H1 (cell line): Measurements from ENCODE around the gene BAD. TPM values are rescaled to one million over a fixed set of nuclear protein-coding genes. Genes with fewer than 3 reads are reported as not detected.

Source experiments
- CTCF ChIA-PET: fragments of 300-600 bp; sonication (Branson Sonifier 250); formaldehyde crosslinking; loops from one replicate; lab custom pipeline; 2021; ENCODE audit not compliant: partially characterized antibody; lab: Charles Lee
- POLR2A ChIA-PET: fragments of 300-600 bp; sonication (Branson Sonifier 250); formaldehyde crosslinking; loops from one replicate; lab custom pipeline; 2021; ENCODE audit warnings: inconsistent platforms; ENCODE audit not compliant: partially characterized antibody; lab: Charles Lee
- DNase-seq, 2 experiments: peaks; one replicate each; pipeline versions ENCODE4 v3.0.0 to v3.0.0-alpha.2; 2010 to 2022; ENCODE audit warnings: low spot score in 2 of 2, low read depth in 1 of 2, mixed read lengths in 1 of 2
- FAIRE-seq: peaks from 2 replicates; lab custom pipeline; 2011; peaks lifted over from hg19 to GRCh38; lab: Jason Lieb, UNC
- H2AFZ ChIP-seq: 2 replicates; pipeline ENCODE4 v1.8.1; 2012; ENCODE audit warnings: low read length, inconsistent platforms
- H2AK5ac ChIP-seq: 2 replicates; pipeline ENCODE4 v1.6.1; 2013; ENCODE audit warnings: low read depth, low read length
- H2BK120ac ChIP-seq: replicated peaks from 2 replicates; pipeline ENCODE3; 2013; ENCODE audit warnings: low read depth, low read length, inconsistent platforms
- H2BK12ac ChIP-seq: 2 replicates; pipeline ENCODE4 v1.6.1; 2013; ENCODE audit warnings: low read depth, low read length
- H2BK15ac ChIP-seq: 2 replicates; pipeline ENCODE4 v1.6.1; 2013; ENCODE audit warnings: low read length
- H2BK20ac ChIP-seq: 2 replicates; pipeline ENCODE4 v1.6.1; 2013; ENCODE audit warnings: low read length
- H2BK5ac ChIP-seq: 2 replicates; pipeline ENCODE4 v1.6.1; 2013; ENCODE audit warnings: low read depth, low read length
- H3K14ac ChIP-seq: 2 replicates; pipeline ENCODE4 v1.6.1; 2013; ENCODE audit warnings: inconsistent platforms; ENCODE audit not compliant: insufficient read length
- H3K18ac ChIP-seq: 2 replicates; pipeline ENCODE4 v1.6.1; 2013; ENCODE audit warnings: low read length; ENCODE audit errors: extremely low read depth
- H3K23ac ChIP-seq: 2 replicates; pipeline ENCODE4 v1.6.1; 2013; ENCODE audit warnings: inconsistent platforms; ENCODE audit not compliant: insufficient read length
- H3K23me2 ChIP-seq: 2 replicates; pipeline ENCODE4 v1.6.1; 2013; ENCODE audit warnings: low read depth, low read length
- H3K27ac ChIP-seq: 2 replicates; pipeline ENCODE4 v1.6.1; 2011; ENCODE audit warnings: low read depth, low read length, inconsistent platforms
- H3K27me3 ChIP-seq, 4 experiments: replicated peaks in 1 of 4; 1 replicate in 1 of 4; 2 replicates in 3 of 4; pipeline versions ENCODE4 v1.6.1 to v1.8.1; 2011 to 2013; ENCODE audit warnings: low read length in 3 of 4, mild to moderate bottlenecking in 3 of 4, inconsistent platforms in 2 of 4, mixed read lengths in 2 of 4, moderate library complexity in 1 of 4; ENCODE audit not compliant: control insufficient read depth in 3 of 4, insufficient read depth in 3 of 4; ENCODE audit errors: extremely low read depth in 1 of 4
- H3K36me3 ChIP-seq, 4 experiments: 2 replicates each; pipeline versions ENCODE4 v1.6.1 to v1.8.1; 2011 to 2013; ENCODE audit warnings: mild to moderate bottlenecking in 4 of 4, low read length in 3 of 4, moderate library complexity in 2 of 4, control low read depth in 1 of 4, inconsistent platforms in 1 of 4; ENCODE audit not compliant: insufficient read depth in 4 of 4, control insufficient read depth in 2 of 4
- H3K4ac ChIP-seq: replicated peaks from 2 replicates; pipeline ENCODE3; 2013; ENCODE audit warnings: low read length, low read depth, mixed read lengths, inconsistent platforms; ENCODE audit not compliant: insufficient read length
- H3K4me1 ChIP-seq, 4 experiments: replicated peaks in 1 of 4; 1 replicate in 1 of 4; 2 replicates in 3 of 4; pipeline versions ENCODE4 v1.6.1 to v1.8.1; 2011 to 2013; ENCODE audit warnings: low read length in 3 of 4, inconsistent platforms in 2 of 4, mixed read lengths in 1 of 4; ENCODE audit not compliant: insufficient read depth in 4 of 4, control insufficient read depth in 3 of 4
- H3K4me2 ChIP-seq, 2 experiments: 2 replicates each; pipeline versions ENCODE4 v1.6.1 to v1.8.1; 2011 to 2013; ENCODE audit warnings: low read depth in 2 of 2, low read length in 2 of 2, control low read depth in 1 of 2, inconsistent platforms in 1 of 2, mild to moderate bottlenecking in 1 of 2; ENCODE audit not compliant: insufficient read depth in 1 of 2
- H3K4me3 ChIP-seq, 4 experiments: fragments of 200-600, 300-600 bp in 1 of 4; sonication (generic), shearing (Covaris generic), sonication (Bioruptor Twin) in 1 of 4; 2 replicates each; pipeline versions ENCODE4 v1.5.1 to v1.8.1; 2011 to 2016; ENCODE audit warnings: low read length in 4 of 4, low read depth in 3 of 4, control low read depth in 2 of 4, inconsistent platforms in 2 of 4, mild to moderate bottlenecking in 2 of 4, mixed read lengths in 1 of 4, moderate library complexity in 1 of 4; ENCODE audit not compliant: insufficient read depth in 2 of 4; ENCODE audit errors: extremely low read depth in 1 of 4
- H3K56ac ChIP-seq: replicated peaks from 2 replicates; pipeline ENCODE3; 2013; ENCODE audit warnings: low read depth, mild to moderate bottlenecking, mixed read lengths, low read length, inconsistent platforms; ENCODE audit not compliant: insufficient read length
- H3K79me1 ChIP-seq: 2 replicates; pipeline ENCODE4 v1.6.1; 2013; ENCODE audit warnings: low read depth, low read length, control low read depth
- H3K79me2 ChIP-seq, 2 experiments: 2 replicates each; pipeline versions ENCODE4 v1.6.1 to v1.8.1; 2012 to 2013; ENCODE audit warnings: low read length in 2 of 2, mild to moderate bottlenecking in 2 of 2, inconsistent platforms in 1 of 2; ENCODE audit not compliant: insufficient read depth in 2 of 2, control insufficient read depth in 1 of 2
- H3K9ac ChIP-seq, 4 experiments: replicated peaks in 1 of 4; 1 replicate in 1 of 4; 2 replicates in 3 of 4; pipeline versions ENCODE4 v1.6.1 to v1.8.1; 2011 to 2013; ENCODE audit warnings: low read depth in 3 of 4, low read length in 3 of 4, control low read depth in 2 of 4, mild to moderate bottlenecking in 2 of 4, moderate library complexity in 2 of 4, inconsistent platforms in 1 of 4; ENCODE audit errors: extremely low read depth in 1 of 4
- H3K9me3 ChIP-seq, 2 experiments: 2 replicates each; pipeline versions ENCODE4 v1.6.1 to v1.8.1; 2012 to 2013; ENCODE audit warnings: mild to moderate bottlenecking in 2 of 2, moderate library complexity in 2 of 2, control low read depth in 1 of 2, inconsistent platforms in 1 of 2, low read depth in 1 of 2, low read length in 1 of 2, mixed read lengths in 1 of 2; ENCODE audit not compliant: insufficient read depth in 2 of 2
- H4K20me1 ChIP-seq, 2 experiments: replicated peaks in 1 of 2; 2 replicates each; pipeline versions ENCODE3 to v1.8.1; 2011 to 2013; ENCODE audit warnings: inconsistent platforms in 2 of 2, low read length in 2 of 2, mild to moderate bottlenecking in 1 of 2; ENCODE audit not compliant: insufficient read depth in 2 of 2, control insufficient read depth in 1 of 2
- H4K5ac ChIP-seq: 2 replicates; pipeline ENCODE4 v1.6.1; 2013; ENCODE audit warnings: low read length, low read depth, mixed read lengths, inconsistent platforms; ENCODE audit not compliant: insufficient read length
- H4K8ac ChIP-seq: 2 replicates; pipeline ENCODE4 v1.8.0; 2013; ENCODE audit warnings: mild to moderate bottlenecking, moderate library complexity, low read length, inconsistent platforms; ENCODE audit not compliant: insufficient read depth; ENCODE audit errors: extremely low read depth
- H4K91ac ChIP-seq: replicated peaks from 2 replicates; pipeline ENCODE3; 2013; ENCODE audit warnings: low read length, mixed read lengths, inconsistent platforms; ENCODE audit not compliant: insufficient read length
- CBX5 ChIP-seq: fragments of 300-800, 300-1000 bp; sonication (generic); IDR thresholded peaks from 2 replicates; pipeline ENCODE4 v1.7.1; 2016; ENCODE audit warnings: antibody characterized with exemption, low read length, low read depth
- CHD2 ChIP-seq: IDR thresholded peaks from 2 replicates; pipeline ENCODE4 v1.6.1; 2012; ENCODE audit warnings: low read length, improper control_type of control experiment
- CTBP2 ChIP-seq: IDR thresholded peaks from 2 replicates; pipeline ENCODE4 v1.7.0; 2011; ENCODE audit warnings: borderline replicate concordance, mild to moderate bottlenecking, moderate library complexity, mixed read lengths, low read length; ENCODE audit not compliant: insufficient read depth, insufficient read length
- FOSL1 ChIP-seq: IDR thresholded peaks from 2 replicates; pipeline ENCODE4 v1.6.1; 2011; ENCODE audit warnings: mild to moderate bottlenecking, low read depth, low read length, moderate library complexity; ENCODE audit not compliant: insufficient read depth
- HDAC2 ChIP-seq, 2 experiments: fragments of 300-600 bp in 1 of 2; sonication (generic) in 1 of 2; IDR thresholded peaks; 2 replicates each; pipeline ENCODE4 v1.6.1; 2011 to 2012; ENCODE audit warnings: low read depth in 2 of 2, low read length in 2 of 2, mild to moderate bottlenecking in 2 of 2, moderate library complexity in 2 of 2, borderline replicate concordance in 1 of 2, inconsistent platforms in 1 of 2
- KDM4A ChIP-seq: IDR thresholded peaks from one replicate; pipeline ENCODE4 v1.7.1; 2012; ENCODE audit warnings: low read depth, mild to moderate bottlenecking, moderate library complexity, low read length, inconsistent platforms; ENCODE audit not compliant: severe bottlenecking
- PHF8 ChIP-seq: fragments of 200-600 bp; sonication (generic); conservative IDR thresholded peaks from 2 replicates; pipeline ENCODE4 v1.7.1; 2012; ENCODE audit warnings: low read depth, mild to moderate bottlenecking, inconsistent platforms, low read length, moderate library complexity
- POU5F1 ChIP-seq: IDR thresholded peaks from 2 replicates; pipeline ENCODE4 v1.6.1; 2011; ENCODE audit warnings: low read depth, mild to moderate bottlenecking, low read length, moderate library complexity
- SP2 ChIP-seq: IDR thresholded peaks from 2 replicates; pipeline ENCODE4 v1.6.1; 2012; ENCODE audit warnings: mild to moderate bottlenecking, low read length, inconsistent platforms
- TEAD4 ChIP-seq: IDR thresholded peaks from 2 replicates; pipeline ENCODE4 v1.6.1; 2012; ENCODE audit warnings: low read depth, low read length, inconsistent platforms, mixed read lengths
- WGBS, 2 experiments: shearing (Covaris generic) in 1 of 2; methylation state at CpG; one replicate each; pipeline versions ENCODE4 v1.1.6 to v1.1.7; 2013 to 2015; ENCODE audit warnings: low lambda C conversion rate in 2 of 2, mixed read lengths in 2 of 2, inconsistent platforms in 1 of 2, low coverage in 1 of 2, missing lambda C conversion rate in 1 of 2; ENCODE audit not compliant: insufficient replicate concordance in 2 of 2, insufficient coverage in 1 of 2, insufficient read length in 1 of 2; ENCODE audit errors: extremely low coverage in 1 of 2, missing lambda C conversion rate in 1 of 2; 5-methylcytosine and 5-hydroxymethylcytosine counted together
- polyA plus RNA-seq, 7 experiments: library from polyadenylated mRNA; depleted of rRNA in 3 of 7; stranded (reverse) in 5 of 7; unstranded in 2 of 7; fragments of >200 nt in 5 of 7; fragments of 200-250 nt in 2 of 7; gene quantifications; 1 replicate in 5 of 7; 2 replicates in 1 of 7; 4 replicates in 1 of 7; pipeline versions ENCODE4 v1.2.1 to v1.2.3, GENCODE V29; 2011 to 2013; ENCODE audit warnings: missing spikeins in 2 of 7, mixed read lengths in 2 of 7
- total RNA-seq: library from RNA; stranded (reverse); fragmentation: NEBNext Ultra II Directional; extraction: Animal tissue kit (Norgen Biotek cat#: 25700); gene quantifications from 2 replicates; pipeline ENCODE4 v1.2.1, GENCODE V29; 2021

The BAD gene
- total and polyA plus RNA-seq, 2 of the 8 experiments (the other 6 are each of a cell fraction or from before 2014, with no cell fraction given): 23.1 to 33.7 TPM

- H2BK120ac ChIP-seq: no peak overlapping the region
- H3K4ac ChIP-seq: no peak overlapping the region
- H2BK12ac ChIP-seq: no peak overlapping the region
- no peak overlapping the region for H3K4me2 ChIP-seq
- H3K36me3 ChIP-seq: peaks cover 22 to 77% (median 39%) of the 10 kb centered on the region in 4 experiments
- ChIA-PET POLR2A (interaction anchor here (1.2 to 11.9 kb wide), 4 partner anchors 7 to 39 kb away, joined by 4 to 352 read pairs (median 53); partner anchors contain the start of genes FKBP2, PLCB3 and PPP1R14B), CTCF (interaction anchor here (0.5 to 8.5 kb wide), 13 partner anchors 7 to 707 kb away, joined by 3 to 102 read pairs (median 4); partner anchors contain the start of genes CATSPERZ, PLCB3 and PPP1R14B)
- no peak for FAIRE-seq
- H3K4me1 ChIP-seq: peaks cover 0 to 3% (median under 1%) of the 10 kb centered on the region in 4 experiments; a peak in 4 of 7 replicates
- H3K14ac ChIP-seq: no peak overlapping the region
- no peak overlapping the region for H2BK15ac ChIP-seq
- H2BK5ac ChIP-seq: no peak overlapping the region; the same call in 1 of the 2 replicates
- H3K23me2 ChIP-seq: no peaks in the 10 kb centered on the region
- no peak overlapping the region for H3K9ac ChIP-seq
- no peaks in the 10 kb centered on the region for H3K9me3 ChIP-seq
- no peaks in the 10 kb centered on the region for H3K79me2 ChIP-seq
- H4K5ac ChIP-seq: no peak overlapping the region
- no peak overlapping the region for H4K91ac ChIP-seq
- no peaks in the 10 kb centered on the region for H3K27me3 ChIP-seq
- H3K4me3 ChIP-seq: no peak overlapping the region
- H3K27ac ChIP-seq: 0 out of 2 replicates have a peak overlapping the region, but pooled peaks have one; percentile 4
- no peak for DNase-seq
- no peak overlapping the region for H3K23ac ChIP-seq
- H4K20me1 ChIP-seq: peaks cover 6 to 17% of the 10 kb centered on the region in 2 experiments
- no peak overlapping the region for H2BK20ac ChIP-seq
- H3K56ac ChIP-seq: peak overlapping the region; percentile 46
- WGBS, 2 experiments: 91% methylated on average over 25 of the region's 29 CpGs; no CpG with 5 or more reads in 1 of the 2 experiments
- no peak overlapping the region for H2AFZ ChIP-seq
- H4K8ac ChIP-seq: no peak overlapping the region; the same call in 1 of the 2 replicates
- peak overlapping the region; percentile 7; the same call in 1 of the 2 replicates for H3K18ac ChIP-seq
- H3K79me1 ChIP-seq: no peaks in the 10 kb centered on the region
- H2AK5ac ChIP-seq: no peak overlapping the region
- TF ChIP-seq POU5F1 (no peak), HDAC2 (IDR thresholded peaks at IDR 0.05; ENCODE audit: borderline replicate concordance in 1 of 2, low read depth in 2 of 2, low read length in 2 of 2) (no peak), KDM4A (no peak), CHD2 (no peak), PHF8 (no peak), CTBP2 (no peak), TEAD4 (0 out of 2 replicates have a peak, but pooled peaks have one; percentile 22), CBX5 (no peak), SP2 (no peak), FOSL1 (no peak)
These were observed 21.2 kb downstream of the BAD start for GRCh38 chr11:64263021-64263946.
